Ascending aorta (tissue), 2 donors: Measurements from ENCODE around the gene CFAP97D1. TPM values are rescaled to one million over a fixed set of nuclear protein-coding genes. Genes with fewer than 3 reads are reported as not detected.
A peak's percentile ranks its signal among the peaks of the same experiment; 100 is the strongest.

ENCODE experiments used
- DNase-seq, 2 donors: peaks; one replicate each; pipeline ENCODE4 v3.0.0-alpha.2; 2019; ENCODE audit warnings: low spot score in 2 of 2
- H3K27ac ChIP-seq, 2 donors: fragments of 200-600 bp; sonication (generic); one replicate each; pipeline ENCODE4 v1.5.1; 2016 to 2017; ENCODE audit warnings: mild to moderate bottlenecking in 1 of 2
- H3K27me3 ChIP-seq: fragments of 200-600 bp; sonication (generic); one replicate; pipeline ENCODE4 v1.5.1; 2017
- H3K36me3 ChIP-seq, 2 donors: fragments of 200-600 bp; sonication (generic); one replicate each; pipeline ENCODE4 v1.5.1; 2016
- H3K4me1 ChIP-seq, 2 donors: fragments of 200-600 bp; sonication (generic); one replicate each; pipeline ENCODE4 v1.5.1; 2016 to 2017; ENCODE audit warnings: mild to moderate bottlenecking in 1 of 2
- H3K4me3 ChIP-seq, 2 donors: fragments of 200-600 bp; sonication (generic); one replicate each; pipeline ENCODE4 v1.5.1; 2016 to 2017; ENCODE audit warnings: mild to moderate bottlenecking in 1 of 2
- H3K9me3 ChIP-seq, 2 donors: fragments of 200-600 bp; sonication (generic); one replicate each; pipeline ENCODE4 v1.5.1; 2016
- CTCF ChIP-seq, 3 experiments: fragments of 200-600 bp in 2 of 3; fragments of 450-650 bp in 1 of 3; sonication (generic) in 2 of 3; IDR thresholded peaks; one replicate each; pipeline ENCODE4 v1.5.1; 2016 to 2019; ENCODE audit warnings: antibody characterized with exemption in 3 of 3, mild to moderate bottlenecking in 1 of 3, moderate library complexity in 1 of 3
- intact Hi-C: fragments of 100-400 bp; cut with DNase I; formaldehyde crosslinking; loops from one replicate; pipeline ENCODE4 v1.15.1; 2023
- total RNA-seq: library from RNA; depleted of rRNA; stranded (reverse); fragments of >200 nt; gene quantifications from one replicate; pipeline ENCODE4 v1.1.0, GENCODE V29; 2016

Gene CFAP97D1
- total RNA-seq, 1 donor from 2014 or later, result not detected

- peak in 1 of 3 experiments; percentile 15 for TF ChIP-seq CTCF (IDR thresholded peaks at IDR 0.05)
- Histone ChIP-seq H3K27ac (peak overlapping the region; percentile 98 to 100), H3K27me3 (no peaks in the 10 kb centered on the region), H3K4me1 (peaks cover 4 to 26% of the 10 kb centered on the region in 2 donors), H3K4me3 (peak overlapping the region; percentile 82 to 93), H3K9me3 (no peaks in the 10 kb centered on the region), H3K36me3 (peaks cover 6 to 17% of the 10 kb centered on the region in 2 donors)
- peak in 1 of 2 donors; percentile 72 for DNase-seq
- intact Hi-C loops, result loop anchor here (2.0 to 10.0 kb wide), 3 partner anchors 53 to 385 kb away; partner anchors contain the start of genes ARL4D, CD300LG and MPP3
Observed at GRCh38 chr17:43779145-43780125, 800 bp upstream of the CFAP97D1 start.

- no peak for DNase-seq
- intact Hi-C loops, result no loop called here
- H3K27me3 ChIP-seq, result no peaks in the 10 kb centered on the region
Observed at GRCh38 chr17:43782913-43783680, 2.9 kb downstream of the CFAP97D1 start.

GRCh38 chr17:43784068-43784467 is 3.8 kb downstream of the CFAP97D1 start:
- TF ChIP-seq CTCF (IDR thresholded peaks at IDR 0.05), result no peak
- no peak for DNase-seq
- intact Hi-C loops, result no loop called here
- Histone ChIP-seq H3K4me3 (no peak overlapping the region), H3K36me3 (no peaks in the 10 kb centered on the region), H3K4me1 (no peaks in the 10 kb centered on the region), H3K27me3 (no peaks in the 10 kb centered on the region), H3K27ac (no peak overlapping the region), H3K9me3 (no peaks in the 10 kb centered on the region)

More at GRCh38 chr17:43782913-43783680, 2.9 kb downstream of the CFAP97D1 start:
- TF ChIP-seq CTCF (IDR thresholded peaks at IDR 0.05), result no peak
- no peaks in the 10 kb centered on the region for H3K4me1 ChIP-seq
- H3K27ac ChIP-seq, result no peak overlapping the region
- H3K9me3 ChIP-seq, result no peaks in the 10 kb centered on the region
- H3K36me3 ChIP-seq, result no peaks in the 10 kb centered on the region
- H3K4me3 ChIP-seq, result no peak overlapping the region

GRCh38 chr17:43784628-43785101 is 4.4 kb downstream of the CFAP97D1 start:
- TF ChIP-seq CTCF (IDR thresholded peaks at IDR 0.05), result no peak
- no peak overlapping the region for H3K4me3 ChIP-seq
- no peaks in the 10 kb centered on the region for H3K36me3 ChIP-seq
- H3K9me3 ChIP-seq, result no peaks in the 10 kb centered on the region
- no peaks in the 10 kb centered on the region for H3K4me1 ChIP-seq
- DNase-seq, result no peak
- no peak overlapping the region for H3K27ac ChIP-seq
- intact Hi-C loops, result no loop called here
- H3K27me3 ChIP-seq, result no peaks in the 10 kb centered on the region

- no peak for TF ChIP-seq CTCF (IDR thresholded peaks at IDR 0.05)
- DNase-seq, result no peak
- intact Hi-C loops, result no loop called here
- Histone ChIP-seq H3K36me3 (no peaks in the 10 kb centered on the region), H3K4me1 (no peaks in the 10 kb centered on the region), H3K27ac (no peak overlapping the region), H3K4me3 (no peak overlapping the region), H3K9me3 (no peaks in the 10 kb centered on the region), H3K27me3 (no peaks in the 10 kb centered on the region)
Observed at GRCh38 chr17:43787728-43788127, 7.5 kb downstream of the CFAP97D1 start.
